Measurements from ENCODE around the gene FARS2. TPM values are rescaled to one million over a fixed set of nuclear protein-coding genes. Genes with fewer than 3 reads are reported as not detected.
"Not testable (repeated sequence)": the region's sequence is repeated elsewhere in the genome, so short reads cannot be mapped to it uniquely, and the experiment has no call there.

Gene FARS2
- total RNA-seq, 1 donor from 2014 or later = 11.6 TPM

DNA sequence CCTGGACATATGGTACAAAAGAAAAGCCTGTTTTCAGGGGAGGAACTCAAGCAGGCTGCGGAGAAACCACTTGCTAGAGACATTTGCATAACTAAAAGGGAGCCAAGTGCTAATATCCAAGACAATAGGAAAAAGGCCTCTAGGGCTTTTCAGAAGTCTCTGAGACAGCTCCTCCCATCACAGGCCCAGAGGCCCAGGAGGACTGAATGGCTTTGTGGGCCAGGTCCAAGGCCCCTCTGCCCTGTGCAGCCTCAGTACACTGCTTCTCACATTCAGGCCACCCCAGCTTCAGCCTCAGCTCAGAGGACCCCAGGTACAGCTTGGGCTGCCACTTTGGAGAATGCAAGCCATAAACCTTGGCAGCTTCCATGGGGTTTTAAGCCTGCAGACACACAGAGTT lies 545.1 kb downstream of the FARS2 start:
- DNase-seq (ENCODE audit: extremely low read depth, low read depth, low spot score) = not testable (repeated sequence)

DNA sequence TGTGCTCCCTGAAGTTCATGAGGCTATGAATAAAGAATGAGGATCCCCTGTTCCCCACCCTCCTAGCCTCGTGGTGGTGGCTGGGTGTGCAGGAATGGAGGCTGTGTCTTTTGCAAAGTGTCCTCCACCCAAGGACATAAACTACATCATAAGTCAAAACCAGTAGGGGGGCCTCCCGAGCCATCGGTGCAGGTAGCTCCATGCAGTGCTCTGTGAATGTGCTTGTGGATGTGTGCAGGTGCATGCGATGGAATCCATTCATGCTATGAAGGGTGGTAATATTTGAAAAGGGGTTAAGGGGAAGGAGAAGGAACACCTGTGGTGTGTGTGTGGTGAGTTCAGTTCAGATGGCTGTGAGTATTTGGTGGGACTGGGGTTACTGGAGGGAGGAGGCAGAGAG lies 548.1 kb downstream of the FARS2 start:
- DNase-seq (ENCODE audit: extremely low read depth, low read depth, low spot score) = no peak

DNA sequence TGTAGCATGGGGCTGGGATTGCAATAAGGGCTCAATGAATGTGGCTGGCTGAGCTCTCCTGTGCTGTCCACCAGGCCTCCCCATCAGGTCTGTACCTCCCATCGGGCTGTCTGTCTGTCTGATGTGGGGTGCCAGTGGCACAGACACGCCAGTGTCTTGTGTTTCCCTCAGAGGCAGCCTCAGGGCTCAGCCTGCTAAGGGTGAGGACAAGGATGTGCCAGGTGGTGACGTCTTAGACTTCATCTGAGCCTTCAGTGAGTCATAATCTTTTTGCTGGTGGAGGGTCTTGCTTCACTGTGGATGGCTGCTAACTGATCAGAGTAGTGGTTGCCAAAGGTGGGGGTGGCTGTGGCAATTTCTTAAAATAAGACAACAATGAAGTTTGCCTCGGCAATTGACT lies 550.7 kb downstream of the FARS2 start:
- DNase-seq (ENCODE audit: extremely low read depth, low read depth, low spot score) = no peak

DNA sequence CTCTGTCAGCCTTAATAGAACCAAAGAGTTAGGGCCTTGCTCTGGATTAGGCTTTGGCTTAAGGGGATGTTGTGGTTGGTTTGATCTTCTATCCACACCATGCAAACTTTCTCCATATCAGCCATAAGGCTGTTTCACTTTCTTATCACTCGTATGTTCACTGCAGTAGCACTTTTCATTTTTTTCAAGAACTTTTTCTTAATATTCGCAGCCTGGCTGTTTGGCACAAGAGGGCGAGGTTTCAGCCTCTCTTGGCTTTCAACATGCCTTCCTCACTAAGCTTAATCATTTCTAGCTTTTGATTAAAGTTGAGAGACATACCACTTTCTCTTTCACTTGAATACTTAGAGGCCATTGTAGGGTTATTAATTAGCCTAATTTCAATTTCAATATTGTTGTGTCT lies 552.3 kb downstream of the FARS2 start:
- no peak for DNase-seq (ENCODE audit: extremely low read depth, low read depth, low spot score)

GRCh38 chr6:5814116-5814515 lies 552.8 kb downstream of the FARS2 start:
- DNase-seq (ENCODE audit: extremely low read depth, low read depth, low spot score) = no peak

- DNase-seq (ENCODE audit: extremely low read depth, low read depth, low spot score) = no peak
Measured at GRCh38 chr6:5814901-5815300, 553.6 kb downstream of the FARS2 start.

GRCh38 chr6:5817869-5818268 lies 556.6 kb downstream of the FARS2 start:
- no peak for DNase-seq (ENCODE audit: extremely low read depth, low read depth, low spot score)

DNA sequence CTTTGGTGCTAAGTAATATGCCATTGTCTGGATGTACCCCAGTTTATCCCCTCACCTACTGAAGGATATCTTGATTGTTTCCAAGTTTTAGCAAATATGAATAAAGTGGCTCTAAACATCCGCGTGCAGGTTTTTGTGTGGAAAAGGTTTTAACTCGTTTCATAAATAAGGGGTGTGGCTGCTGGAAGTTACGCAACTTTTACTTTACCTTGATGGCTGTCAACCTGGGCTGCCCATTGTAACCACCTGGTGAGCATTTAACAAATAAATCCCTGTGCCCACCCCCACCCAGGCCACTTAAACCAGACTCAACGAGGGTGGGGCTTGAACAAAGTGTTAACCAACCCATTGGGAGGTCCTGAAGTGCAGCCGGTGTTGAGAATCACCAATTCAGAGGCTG lies 557.6 kb downstream of the FARS2 start:
- DNase-seq (ENCODE audit: extremely low read depth, low read depth, low spot score) = no peak

Other genes with a start within 250 kb of the FARS2 start
- gene PPP1R3G, start 176.2 kb upstream of the FARS2 start, total RNA-seq = 0.70 and 1.4 TPM in 2 replicates
- gene LYRM4, start 563 bp upstream of the FARS2 start, total RNA-seq = 22.6 and 26.1 TPM in 2 replicates